HEK293 (cell line): ENCODE results near the gene ODAD4.

ENCODE experiments used
- CTCF ChIA-PET: fragments of 350-600 bp; formaldehyde crosslinking; extraction: SDS; loops from one replicate; lab custom pipeline; 2021; ENCODE audit warnings: antibody characterized with exemption; lab: Yijun Ruan, JAX
- POLR2A ChIA-PET: fragments of 300-600 bp; formaldehyde crosslinking; extraction: SDS; loops from one replicate; lab custom pipeline; 2020; ENCODE audit warnings: antibody characterized with exemption, inconsistent platforms; lab: Yijun Ruan, JAX
- H3K27ac ChIP-seq: fragments of 200-500 bp; sonication (Bioruptor generic); 2 replicates; pipeline ENCODE4 v1.5.1; 2014; ENCODE audit warnings: low read depth, low read length, control low read depth, inconsistent platforms; ENCODE audit errors: extremely low read depth
- H3K36me3 ChIP-seq, 2 experiments: fragments of 200-500 bp in 1 of 2; sonication (Bioruptor generic) in 1 of 2; 1 replicate in 1 of 2; 2 replicates in 1 of 2; pipeline ENCODE4 v1.5.1; 2014 to 2017; ENCODE audit warnings: inconsistent platforms in 2 of 2, low read length in 2 of 2; ENCODE audit not compliant: control insufficient read depth in 2 of 2, insufficient read depth in 1 of 2
- H3K4me1 ChIP-seq: fragments of 200-500 bp; sonication (Bioruptor generic); 2 replicates; pipeline ENCODE4 v1.5.1; 2014; ENCODE audit warnings: mild to moderate bottlenecking, low read length, inconsistent platforms; ENCODE audit not compliant: control insufficient read depth, insufficient read depth
- H3K4me3 ChIP-seq: 2 replicates; pipeline ENCODE4 v1.5.1; 2011; ENCODE audit warnings: low read depth, mild to moderate bottlenecking, control low read depth, low read length, moderate library complexity
- H3K9me3 ChIP-seq: fragments of 200-500 bp; sonication (Bioruptor generic); 2 replicates; pipeline ENCODE4 v1.5.1; 2014; ENCODE audit warnings: low read depth, low read length, inconsistent platforms; ENCODE audit not compliant: control insufficient read depth, insufficient read depth
- ELK4 ChIP-seq: IDR thresholded peaks from 2 replicates; pipeline ENCODE4 v1.6.1; 2011; ENCODE audit warnings: mild to moderate bottlenecking, low read depth, low read length, borderline replicate concordance
- GLIS1 ChIP-seq: fragments of 450-650 bp; formaldehyde crosslinking; IDR thresholded peaks from 2 replicates; pipeline ENCODE4 v1.5.1; 2016; ENCODE audit warnings: missing biosample characterization, missing genetic modification characterization
- HIC1 ChIP-seq: fragments of 450-650 bp; formaldehyde crosslinking; IDR thresholded peaks from 2 replicates; pipeline ENCODE4 v1.5.1; 2016; ENCODE audit warnings: missing biosample characterization, missing genetic modification characterization
- MYNN ChIP-seq: fragments of 450-650 bp; formaldehyde crosslinking; IDR thresholded peaks from 2 replicates; pipeline ENCODE4 v1.5.1; 2016; ENCODE audit warnings: missing biosample characterization, missing genetic modification characterization, borderline replicate concordance
- PBX3 ChIP-seq: sonication (generic); formaldehyde crosslinking; IDR thresholded peaks from 2 replicates; pipeline ENCODE4 v1.8.1; 2022; ENCODE audit warnings: mild to moderate bottlenecking, moderate library complexity, missing genetic modification reagents
- PRDM6 ChIP-seq: fragments of 450-650 bp; formaldehyde crosslinking; IDR thresholded peaks from 2 replicates; pipeline ENCODE4 v1.5.1; 2017; ENCODE audit warnings: missing biosample characterization, missing genetic modification characterization
- SP3 ChIP-seq: fragments of 450-650 bp; formaldehyde crosslinking; IDR thresholded peaks from 2 replicates; pipeline ENCODE4 v1.5.1; 2016; ENCODE audit warnings: missing biosample characterization, missing genetic modification characterization
- ZBTB20 ChIP-seq: fragments of 450-650 bp; formaldehyde crosslinking; IDR thresholded peaks from 2 replicates; pipeline ENCODE4 v1.5.1; 2016; ENCODE audit warnings: missing biosample characterization, missing genetic modification characterization
- ZFP41 ChIP-seq: fragments of 450-650 bp; formaldehyde crosslinking; IDR thresholded peaks from 2 replicates; pipeline ENCODE4 v1.5.1; 2016; ENCODE audit warnings: missing biosample characterization, missing genetic modification characterization, borderline replicate concordance
- ZFP69B ChIP-seq: fragments of 450-650 bp; formaldehyde crosslinking; IDR thresholded peaks from 2 replicates; pipeline ENCODE4 v1.5.1; 2016; ENCODE audit warnings: missing biosample characterization, missing genetic modification characterization
- ZNF16 ChIP-seq: fragments of 450-650 bp; formaldehyde crosslinking; IDR thresholded peaks from 2 replicates; pipeline ENCODE4 v1.5.1; 2016; ENCODE audit warnings: low read depth, missing biosample characterization, missing genetic modification characterization
- ZNF37A ChIP-seq: fragments of 450-650 bp; IDR thresholded peaks from 2 replicates; pipeline ENCODE4 v1.5.1; 2018; ENCODE audit warnings: missing biosample characterization, missing genetic modification characterization
- ZNF433 ChIP-seq: fragments of 450-650 bp; formaldehyde crosslinking; IDR thresholded peaks from 2 replicates; pipeline ENCODE4 v1.5.1; 2016; ENCODE audit warnings: missing biosample characterization, missing genetic modification characterization, low read depth
- ZNF600 ChIP-seq: fragments of 450-650 bp; formaldehyde crosslinking; IDR thresholded peaks from 2 replicates; pipeline ENCODE4 v1.5.1; 2016; ENCODE audit warnings: missing biosample characterization, missing genetic modification characterization
- ZNF664 ChIP-seq: fragments of 450-650 bp; formaldehyde crosslinking; IDR thresholded peaks from 2 replicates; pipeline ENCODE4 v1.5.1; 2016; ENCODE audit warnings: missing biosample characterization, missing genetic modification characterization
- ZNF792 ChIP-seq: fragments of 450-650 bp; formaldehyde crosslinking; IDR thresholded peaks from 2 replicates; pipeline ENCODE4 v1.5.1; 2016; ENCODE audit warnings: missing biosample characterization, missing genetic modification characterization
- ZNF843 ChIP-seq: fragments of 450-650 bp; formaldehyde crosslinking; IDR thresholded peaks from 2 replicates; pipeline ENCODE4 v1.5.1; 2016; ENCODE audit warnings: missing biosample characterization, missing genetic modification characterization
- TF ChIP-seq, protein P1 (sequence below): fragments of 450-650 bp; formaldehyde crosslinking; optimal IDR thresholded peaks from 2 replicates; pipeline ENCODE3; 2016; ENCODE audit warnings: missing biosample characterization, mild to moderate bottlenecking, missing genetic modification characterization
- TF ChIP-seq, protein P2 (sequence below): fragments of 450-650 bp; formaldehyde crosslinking; IDR thresholded peaks from 2 replicates; pipeline ENCODE4 v1.5.1; 2016; ENCODE audit warnings: missing biosample characterization, missing genetic modification characterization
- TF ChIP-seq, protein P3 (sequence below): fragments of 450-650 bp; formaldehyde crosslinking; IDR thresholded peaks from 2 replicates; pipeline ENCODE4 v1.5.1; 2016; ENCODE audit warnings: missing biosample characterization, missing genetic modification characterization

Gene ODAD4

GRCh38 chr17:41977991-41978390, 47.6 kb downstream of the ODAD4 start:
- TF ChIP-seq HIC1 (tag by site-specific recombination) (no peak), ZNF600 (tag by site-specific recombination) (peak; percentile 63; the same call in 1 of the 2 replicates)
- Histone ChIP-seq H3K9me3 (no peaks in the 10 kb centered on the region), H3K4me1 (no peaks in the 10 kb centered on the region), H3K36me3 (peaks cover 66 to 93% of the 10 kb centered on the region in 2 experiments), H3K4me3 (no peak overlapping the region), H3K27ac (no peak overlapping the region)
- CTCF ChIA-PET = interaction anchor here (0.7 to 4.6 kb wide), 4 partner anchors 16 to 150 kb away, joined by 3 to 24 read pairs (median 3); no protein-coding TSS in a partner anchor
- POLR2A ChIA-PET = no interaction called here

- no peak for TF ChIP-seq ZNF16 (tag by site-specific recombination)
- TF ChIP-seq PRDM6 (tag by site-specific recombination) = no peak
- no peak for TF ChIP-seq ZNF664
- peak; percentile 20; the same call in 1 of the 2 replicates for TF ChIP-seq GLIS1
- TF ChIP-seq, protein P1, sequence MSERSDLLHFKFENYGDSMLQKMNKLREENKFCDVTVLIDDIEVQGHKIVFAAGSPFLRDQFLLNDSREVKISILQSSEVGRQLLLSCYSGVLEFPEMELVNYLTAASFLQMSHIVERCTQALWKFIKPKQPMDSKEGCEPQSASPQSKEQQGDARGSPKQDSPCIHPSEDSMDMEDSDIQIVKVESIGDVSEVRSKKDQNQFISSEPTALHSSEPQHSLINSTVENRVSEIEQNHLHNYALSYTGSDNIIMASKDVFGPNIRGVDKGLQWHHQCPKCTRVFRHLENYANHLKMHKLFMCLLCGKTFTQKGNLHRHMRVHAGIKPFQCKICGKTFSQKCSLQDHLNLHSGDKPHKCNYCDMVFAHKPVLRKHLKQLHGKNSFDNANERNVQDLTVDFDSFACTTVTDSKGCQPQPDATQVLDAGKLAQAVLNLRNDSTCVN = no peak
- peak; percentile 48; the same call in 1 of the 2 replicates for TF ChIP-seq MYNN (tag by site-specific recombination)
- no peak for TF ChIP-seq PBX3 (CRISPR knock-in tag)
- no peak for TF ChIP-seq SP3 (tag by site-specific recombination)
- TF ChIP-seq, protein P2, sequence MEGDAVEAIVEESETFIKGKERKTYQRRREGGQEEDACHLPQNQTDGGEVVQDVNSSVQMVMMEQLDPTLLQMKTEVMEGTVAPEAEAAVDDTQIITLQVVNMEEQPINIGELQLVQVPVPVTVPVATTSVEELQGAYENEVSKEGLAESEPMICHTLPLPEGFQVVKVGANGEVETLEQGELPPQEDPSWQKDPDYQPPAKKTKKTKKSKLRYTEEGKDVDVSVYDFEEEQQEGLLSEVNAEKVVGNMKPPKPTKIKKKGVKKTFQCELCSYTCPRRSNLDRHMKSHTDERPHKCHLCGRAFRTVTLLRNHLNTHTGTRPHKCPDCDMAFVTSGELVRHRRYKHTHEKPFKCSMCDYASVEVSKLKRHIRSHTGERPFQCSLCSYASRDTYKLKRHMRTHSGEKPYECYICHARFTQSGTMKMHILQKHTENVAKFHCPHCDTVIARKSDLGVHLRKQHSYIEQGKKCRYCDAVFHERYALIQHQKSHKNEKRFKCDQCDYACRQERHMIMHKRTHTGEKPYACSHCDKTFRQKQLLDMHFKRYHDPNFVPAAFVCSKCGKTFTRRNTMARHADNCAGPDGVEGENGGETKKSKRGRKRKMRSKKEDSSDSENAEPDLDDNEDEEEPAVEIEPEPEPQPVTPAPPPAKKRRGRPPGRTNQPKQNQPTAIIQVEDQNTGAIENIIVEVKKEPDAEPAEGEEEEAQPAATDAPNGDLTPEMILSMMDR = no peak
- CTCF ChIA-PET = no interaction called here
- H3K27ac ChIP-seq = no peak overlapping the region
- POLR2A ChIA-PET = interaction anchor here (1.2 kb wide), 1 partner anchor 9 kb away, joined by 5 read pairs; no protein-coding TSS in a partner anchor
- H3K9me3 ChIP-seq = no peaks in the 10 kb centered on the region
- no peaks in the 10 kb centered on the region for H3K4me1 ChIP-seq
- H3K4me3 ChIP-seq = no peak overlapping the region
- peaks cover 88 to 90% of the 10 kb centered on the region in 2 experiments for H3K36me3 ChIP-seq
Measured at GRCh38 chr17:41982026-41982760, 51.8 kb downstream of the ODAD4 start.

DNA sequence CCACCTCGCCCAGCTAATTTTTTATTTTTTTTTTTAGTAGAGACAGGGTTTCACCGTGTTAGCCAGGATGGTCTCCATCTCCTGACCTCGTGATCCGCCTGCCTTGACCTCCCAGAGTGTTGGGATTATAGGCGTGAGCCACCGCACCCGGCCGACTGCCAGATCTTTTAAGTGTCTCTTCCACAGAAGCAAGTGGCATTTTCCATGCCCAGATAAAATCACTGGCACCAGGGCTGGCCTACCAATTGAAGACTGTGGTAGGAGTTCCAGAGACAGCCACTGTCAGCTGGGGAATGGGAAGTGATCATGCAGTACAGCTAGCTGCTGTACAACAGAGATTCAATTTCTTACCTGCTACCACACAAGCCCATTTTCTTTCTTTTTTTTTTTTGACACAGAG, 54.0 kb downstream of the ODAD4 start:
- Histone ChIP-seq H3K27ac (no peak overlapping the region), H3K36me3 (peaks cover 91 to 96% of the 10 kb centered on the region in 2 experiments), H3K4me1 (no peaks in the 10 kb centered on the region), H3K4me3 (no peak overlapping the region), H3K9me3 (no peaks in the 10 kb centered on the region)
- no peak for TF ChIP-seq ZNF792 (tag by site-specific recombination)
- TF ChIP-seq ZNF843 (tag by site-specific recombination) = no peak
- no peak for TF ChIP-seq ZFP41 (tag by site-specific recombination)
- TF ChIP-seq ZFP69B (tag by site-specific recombination) = no peak
- TF ChIP-seq ZNF37A (tag by site-specific recombination) = no peak
- TF ChIP-seq, protein P3, sequence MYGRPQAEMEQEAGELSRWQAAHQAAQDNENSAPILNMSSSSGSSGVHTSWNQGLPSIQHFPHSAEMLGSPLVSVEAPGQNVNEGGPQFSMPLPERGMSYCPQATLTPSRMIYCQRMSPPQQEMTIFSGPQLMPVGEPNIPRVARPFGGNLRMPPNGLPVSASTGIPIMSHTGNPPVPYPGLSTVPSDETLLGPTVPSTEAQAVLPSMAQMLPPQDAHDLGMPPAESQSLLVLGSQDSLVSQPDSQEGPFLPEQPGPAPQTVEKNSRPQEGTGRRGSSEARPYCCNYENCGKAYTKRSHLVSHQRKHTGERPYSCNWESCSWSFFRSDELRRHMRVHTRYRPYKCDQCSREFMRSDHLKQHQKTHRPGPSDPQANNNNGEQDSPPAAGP (tag by site-specific recombination) = no peak
- no peak for TF ChIP-seq ELK4
- no peak for TF ChIP-seq ZNF433
- no peak for TF ChIP-seq ZBTB20
- ChIA-PET POLR2A (interaction anchor here (0.5 to 0.6 kb wide), 2 partner anchors 13 to 581 kb away, joined by 3 to 4 read pairs; no protein-coding TSS in a partner anchor), CTCF (no interaction called here)
